ENCODE measurements around the gene ARHGAP42. TPM values are rescaled to one million over a fixed set of nuclear protein-coding genes. Genes with fewer than 3 reads are reported as not detected.

The ARHGAP42 gene
- total RNA-seq, 1 donor from 2014 or later = 21.2 TPM

DNA sequence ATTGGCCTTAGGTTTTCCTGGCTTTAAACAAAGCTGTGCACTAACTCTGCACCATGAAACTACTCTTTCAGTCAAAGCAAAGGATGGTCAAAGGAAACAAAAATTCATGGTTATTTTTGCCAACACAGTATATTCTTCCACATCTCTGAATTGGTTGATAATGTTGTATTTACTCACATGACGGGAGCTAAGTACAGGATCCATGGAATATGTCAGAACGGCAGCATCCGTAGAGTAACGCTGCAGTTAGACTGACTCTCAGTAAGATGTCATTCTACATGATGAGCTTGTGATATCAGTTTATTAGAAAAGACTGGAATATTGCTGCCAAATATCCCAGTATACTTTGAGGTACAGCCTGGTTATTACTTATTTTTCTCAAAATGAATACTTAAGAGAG is 270.4 kb downstream of the ARHGAP42 start:
- no peak for DNase-seq (ENCODE audit: low read depth)

DNA sequence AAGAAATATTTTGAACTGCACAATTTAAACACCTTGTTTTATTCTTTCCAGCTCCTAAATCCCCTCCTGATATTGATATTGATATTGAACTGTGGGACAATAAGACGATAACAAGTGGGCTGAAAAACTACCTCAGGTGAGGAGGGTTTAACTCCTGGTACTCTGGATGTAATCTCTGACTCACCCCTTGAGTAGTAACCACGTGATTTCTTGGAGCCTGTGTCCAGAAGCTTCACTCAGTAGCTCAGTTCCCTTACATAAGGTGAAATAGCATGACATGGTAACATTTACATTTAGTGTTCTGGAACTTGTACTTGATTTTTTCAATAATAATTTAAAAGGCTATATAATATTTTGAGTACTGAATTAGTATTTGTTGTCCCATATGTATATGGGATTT is 274.5 kb downstream of the ARHGAP42 start:
- no peak for DNase-seq (ENCODE audit: low read depth)

DNA sequence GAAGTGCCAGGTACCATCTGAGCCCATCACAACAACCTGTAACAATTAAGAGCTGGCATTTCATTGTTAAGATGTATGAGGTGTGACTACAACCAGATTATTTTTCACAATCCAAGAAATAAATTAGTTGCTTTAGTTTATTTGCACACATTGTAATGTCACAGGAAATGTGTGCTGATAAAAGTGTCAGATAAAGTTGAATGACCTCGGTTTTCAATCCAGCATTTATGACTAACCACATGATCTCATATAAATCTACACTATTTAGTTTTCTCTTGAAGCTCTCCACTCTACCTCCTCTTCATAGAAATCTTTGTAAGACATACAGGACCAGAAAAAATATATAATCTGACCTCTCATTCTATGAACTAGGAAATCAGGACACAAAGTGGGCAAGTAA is 276.3 kb downstream of the ARHGAP42 start:
- DNase-seq (ENCODE audit: low read depth) = no peak

DNA sequence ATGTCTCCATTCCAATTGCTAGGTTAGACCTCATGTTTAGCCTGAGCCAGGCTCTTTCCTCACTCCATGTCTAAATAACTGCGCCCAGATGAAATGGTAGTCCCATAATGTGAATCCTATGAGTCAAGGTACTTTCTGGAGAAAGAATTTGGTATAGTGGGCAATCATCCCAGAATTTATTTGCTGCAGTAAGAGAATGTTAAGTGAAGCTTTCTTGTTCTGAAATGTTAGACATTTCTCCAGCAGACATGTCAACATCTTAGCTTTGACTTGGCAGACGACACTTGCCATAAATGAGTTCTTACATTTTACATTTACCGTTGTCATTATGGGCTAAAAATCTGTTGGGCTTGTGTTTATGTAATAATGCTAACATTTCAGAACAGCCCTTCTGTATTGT is 277.3 kb downstream of the ARHGAP42 start:
- DNase-seq (ENCODE audit: low read depth) = no peak

DNA sequence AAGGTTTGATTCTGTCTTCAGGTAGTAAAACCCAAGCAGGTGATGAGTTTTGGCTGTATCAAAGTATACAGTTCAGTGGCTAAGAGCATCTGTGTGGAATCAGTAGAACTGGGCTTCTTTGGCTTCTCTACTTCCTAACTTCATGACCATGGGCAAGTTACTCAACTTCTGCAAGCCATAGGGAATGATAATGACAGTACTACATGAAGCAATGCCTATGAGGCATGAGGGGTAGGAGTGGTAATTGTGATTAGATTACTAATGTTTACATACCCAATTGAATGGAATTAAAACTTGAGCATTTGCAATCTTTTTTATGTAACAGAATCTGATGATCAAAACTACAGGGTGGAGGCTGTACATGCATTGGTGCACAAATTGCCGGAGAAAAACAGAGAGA is 278.3 kb downstream of the ARHGAP42 start:
- no peak for DNase-seq (ENCODE audit: low read depth)

DNA sequence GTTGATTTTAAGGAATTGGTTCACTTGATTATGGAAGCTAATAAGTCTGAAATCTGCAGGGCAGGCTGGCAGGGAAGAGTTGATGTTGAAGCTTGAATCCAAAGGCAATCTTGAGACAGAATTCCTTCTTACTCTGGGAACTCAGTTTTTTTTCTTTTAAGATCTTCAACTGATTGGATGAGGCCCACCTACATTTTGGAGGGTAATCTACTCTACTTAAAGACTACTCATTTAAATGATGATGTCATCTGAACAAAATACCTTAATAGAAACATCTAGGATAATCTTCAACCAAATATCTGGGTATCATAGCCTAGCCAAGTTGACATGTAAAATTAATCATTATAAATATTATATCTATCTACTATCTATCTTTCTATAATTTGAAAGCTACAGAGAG is 279.3 kb downstream of the ARHGAP42 start:
- DNase-seq (ENCODE audit: low read depth) = no peak

DNA sequence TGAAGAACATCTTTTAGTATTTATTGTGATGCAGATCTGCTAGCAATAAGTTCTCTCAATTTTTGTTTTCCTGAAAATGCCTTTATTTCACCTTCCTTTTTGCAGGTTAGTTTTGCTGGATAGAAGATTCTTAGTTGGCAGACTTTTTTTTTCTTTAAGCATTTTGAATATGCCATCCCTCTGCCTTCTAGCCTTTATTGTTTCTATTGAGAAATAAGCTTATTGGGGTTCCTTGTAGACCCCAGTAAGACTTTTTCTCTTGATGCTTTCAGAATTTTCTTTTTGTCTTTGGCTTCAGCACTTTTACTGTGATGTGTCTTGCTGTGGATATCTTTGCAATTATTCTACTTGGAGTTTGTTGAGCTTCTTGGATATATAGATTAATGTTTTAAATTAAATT is 281.9 kb downstream of the ARHGAP42 start:
- no peak for DNase-seq (ENCODE audit: low read depth)

DNA sequence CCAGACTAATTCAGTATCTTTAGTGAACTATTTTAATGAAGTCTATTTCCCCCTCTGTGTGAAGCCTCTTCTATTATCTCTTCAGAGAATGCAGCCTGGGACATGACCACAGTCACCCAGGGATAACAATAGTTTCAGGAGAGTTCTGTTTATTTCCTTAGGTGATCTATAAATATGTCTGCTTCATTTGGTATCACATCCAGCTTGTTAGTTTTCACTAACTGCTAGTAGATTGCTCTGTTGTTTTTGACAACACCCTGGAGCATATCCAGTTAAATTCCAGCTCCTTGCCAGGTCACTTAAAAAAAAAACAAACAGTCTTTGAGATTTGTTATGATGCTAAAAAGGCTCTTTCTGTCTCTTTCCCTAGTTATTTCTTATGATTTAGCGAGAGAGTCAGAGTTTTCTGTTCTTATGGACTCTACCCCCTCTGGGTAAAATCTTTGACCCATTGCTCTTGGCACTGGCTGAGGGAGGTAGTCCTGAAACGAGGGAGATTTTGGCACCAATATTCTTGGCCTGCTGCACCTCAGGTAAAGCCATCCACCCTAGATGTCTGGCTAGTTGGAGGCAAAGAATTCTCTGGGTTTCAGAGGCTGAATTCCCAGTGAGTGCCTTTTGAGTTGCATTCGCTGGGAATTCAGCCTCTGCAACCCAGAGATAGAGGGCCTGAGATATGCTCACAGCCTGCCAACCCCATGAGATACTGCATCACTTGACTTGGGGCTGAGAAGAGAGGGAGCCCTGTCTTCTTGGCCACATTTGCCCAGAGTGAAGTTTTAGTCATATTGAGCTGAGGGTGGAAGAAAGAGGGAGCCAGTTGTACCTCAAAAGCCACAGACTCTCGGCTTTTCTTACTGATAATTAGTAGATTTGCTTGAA is 283.4 kb downstream of the ARHGAP42 start:
- DNase-seq (ENCODE audit: low read depth) = no peak

DNA sequence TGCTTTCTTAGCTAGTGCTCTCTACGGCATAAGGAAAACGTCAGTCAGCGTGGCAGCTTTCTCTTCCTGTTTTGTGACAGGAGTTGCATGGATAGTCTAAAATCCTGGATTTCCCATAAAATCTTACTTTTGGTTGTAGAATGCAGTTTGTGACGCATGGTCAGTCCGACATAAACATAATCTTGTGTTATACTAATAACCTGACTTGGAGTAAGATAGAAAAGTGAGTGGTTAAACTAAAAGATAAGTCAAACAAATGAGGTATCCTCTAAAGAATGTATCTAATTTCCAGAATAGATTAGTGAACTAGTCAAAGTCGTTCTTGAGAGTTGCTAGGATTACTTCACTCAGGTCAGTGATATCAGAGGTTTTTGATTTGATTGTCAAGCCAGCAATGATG is 285.0 kb downstream of the ARHGAP42 start:
- DNase-seq (ENCODE audit: low read depth) = no peak

DNA sequence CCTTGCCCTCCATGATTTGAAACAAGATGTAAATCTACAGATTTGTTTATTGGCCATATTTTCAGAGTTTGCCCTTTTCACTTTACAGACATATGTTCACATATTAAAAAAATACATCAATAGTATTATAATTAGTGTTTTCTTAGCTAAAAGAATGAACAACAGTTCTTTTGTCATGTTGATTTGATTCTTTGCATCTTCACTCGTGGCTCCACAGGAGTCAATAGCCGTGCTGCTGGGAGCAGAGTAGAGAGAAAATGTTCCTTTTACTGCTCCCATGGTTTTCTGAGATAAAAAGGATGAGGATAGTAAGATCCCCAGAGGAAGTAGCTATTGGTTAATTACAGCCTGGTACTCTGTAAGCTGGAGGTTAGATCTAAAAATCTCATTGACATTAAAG is 291.4 kb downstream of the ARHGAP42 start:
- no peak for DNase-seq (ENCODE audit: low read depth)

DNA sequence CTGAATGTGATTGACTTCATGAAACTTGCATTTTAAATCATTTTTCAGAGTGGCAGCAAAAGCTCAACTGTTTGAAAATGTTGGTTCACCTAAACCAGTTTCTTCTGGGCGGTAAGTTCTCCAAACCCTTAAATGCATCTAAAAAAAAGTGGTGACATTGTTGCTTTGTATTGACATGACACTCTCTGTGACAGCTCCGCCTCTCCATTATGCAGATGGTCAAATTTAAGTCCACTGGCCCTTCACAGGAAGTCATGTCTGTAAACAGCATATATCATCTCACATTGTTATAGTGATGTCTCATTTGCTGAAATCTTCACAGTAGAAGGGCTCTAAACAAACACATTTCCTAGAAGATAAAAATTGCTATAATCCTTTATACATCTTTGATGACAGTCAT is 291.9 kb downstream of the ARHGAP42 start:
- DNase-seq (ENCODE audit: low read depth) = no peak

DNA sequence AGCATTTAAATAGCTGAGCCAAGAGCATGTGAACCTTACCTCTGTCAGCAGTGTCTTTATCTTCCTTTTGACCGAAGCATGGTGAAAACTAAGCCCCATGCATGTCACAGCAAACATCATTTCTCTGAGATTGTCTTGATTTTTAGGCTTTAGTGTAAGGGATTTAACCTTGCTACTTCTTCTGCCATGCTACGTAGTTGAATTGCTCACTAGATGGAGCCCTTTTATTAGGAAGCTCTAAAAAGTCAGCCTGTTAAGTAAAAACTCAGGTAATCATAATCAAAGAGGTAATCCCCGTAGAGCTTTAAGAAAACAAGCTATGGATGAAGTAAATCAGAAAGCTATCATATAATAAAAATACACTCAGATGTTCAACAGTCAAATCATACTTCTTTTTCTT is 293.1 kb downstream of the ARHGAP42 start:
- peak; percentile 12 for DNase-seq (ENCODE audit: low read depth)

DNA sequence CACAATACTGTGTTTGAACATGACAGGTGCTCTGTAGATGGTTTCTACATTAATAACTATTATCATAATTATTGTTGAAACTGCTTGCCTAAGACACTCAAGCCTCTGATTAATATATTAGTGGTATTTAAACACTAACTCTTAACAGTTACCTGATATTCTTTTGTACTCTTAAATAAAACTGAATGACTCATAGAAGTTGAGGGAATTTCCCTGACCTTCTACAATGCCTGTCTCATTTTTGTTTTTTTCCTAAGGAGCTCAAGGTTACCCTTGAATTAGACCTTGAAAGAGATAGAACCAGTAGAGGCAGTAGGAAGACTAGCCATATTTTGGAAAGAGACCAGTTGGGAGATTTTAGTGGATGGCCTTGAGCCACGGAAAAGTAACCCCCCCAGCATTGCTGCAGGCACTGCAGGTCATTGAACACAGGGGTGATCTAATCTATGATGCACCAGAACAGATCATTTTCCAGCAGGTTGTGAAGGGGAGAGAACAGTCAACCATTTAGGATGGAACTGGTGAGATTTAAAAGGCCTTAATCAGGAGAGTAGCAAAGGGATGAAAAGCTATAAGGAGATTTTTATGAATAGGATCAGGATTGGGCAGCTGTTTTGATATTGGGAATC is 294.2 kb downstream of the ARHGAP42 start:
- no peak for DNase-seq (ENCODE audit: low read depth)

DNA sequence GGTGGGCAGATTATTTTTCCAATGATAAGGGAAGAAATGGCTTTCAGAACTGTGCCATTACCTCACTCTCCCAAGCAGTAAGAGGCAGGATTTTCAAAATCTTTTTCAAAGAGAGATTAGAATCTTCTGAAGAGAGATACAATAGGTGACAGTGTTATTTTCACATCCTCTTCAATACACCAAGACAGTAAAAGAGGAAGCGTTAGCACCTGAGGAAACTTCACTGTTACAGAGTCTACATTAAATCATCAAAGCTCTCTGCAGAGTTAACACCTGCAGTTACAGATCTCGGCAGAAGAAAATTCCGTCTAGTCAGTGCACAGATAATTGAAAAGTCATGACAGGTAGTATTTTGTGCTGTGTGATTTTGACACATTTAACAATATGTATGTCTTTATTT is 297.6 kb downstream of the ARHGAP42 start:
- DNase-seq (ENCODE audit: low read depth) = no peak

DNA sequence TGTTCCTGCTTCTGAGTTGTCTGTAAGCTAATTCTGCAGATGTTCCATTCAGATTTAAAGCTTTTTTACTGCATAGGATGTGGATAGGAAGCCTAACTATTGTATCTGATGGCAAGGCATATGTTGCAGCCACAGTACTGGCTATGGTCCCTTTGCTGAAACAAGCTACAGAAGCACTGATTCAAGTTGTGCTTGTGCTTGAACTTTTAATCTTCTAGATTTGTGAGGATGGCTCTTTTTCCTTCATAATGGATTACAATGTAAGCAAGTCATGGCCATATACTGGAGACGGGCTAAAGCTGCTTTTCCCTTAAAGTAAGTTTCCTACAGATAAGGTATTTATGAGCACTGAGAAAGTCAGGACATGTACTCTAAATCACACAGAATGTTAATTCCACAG is 303.8 kb downstream of the ARHGAP42 start:
- no peak for DNase-seq (ENCODE audit: low read depth)

DNA sequence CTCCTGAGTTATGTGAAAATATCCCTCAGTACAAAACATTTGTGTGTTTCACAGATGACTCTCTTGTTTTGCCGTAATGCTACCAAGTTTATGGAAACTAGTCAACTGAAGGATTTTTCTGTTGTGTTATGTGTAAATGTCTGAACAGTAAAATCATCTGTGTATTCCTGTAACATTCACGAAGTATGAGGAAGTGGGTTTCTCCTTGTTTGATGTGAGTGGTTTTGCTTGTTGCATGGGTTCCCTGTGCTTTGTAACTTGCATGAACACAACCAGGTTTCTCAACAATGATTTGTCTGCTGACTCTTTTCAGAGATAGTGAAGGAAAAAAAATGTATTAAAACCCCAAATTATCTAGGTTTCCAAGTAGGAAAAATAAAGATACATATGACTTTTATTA is 304.5 kb downstream of the ARHGAP42 start:
- no peak for DNase-seq (ENCODE audit: low read depth)

DNA sequence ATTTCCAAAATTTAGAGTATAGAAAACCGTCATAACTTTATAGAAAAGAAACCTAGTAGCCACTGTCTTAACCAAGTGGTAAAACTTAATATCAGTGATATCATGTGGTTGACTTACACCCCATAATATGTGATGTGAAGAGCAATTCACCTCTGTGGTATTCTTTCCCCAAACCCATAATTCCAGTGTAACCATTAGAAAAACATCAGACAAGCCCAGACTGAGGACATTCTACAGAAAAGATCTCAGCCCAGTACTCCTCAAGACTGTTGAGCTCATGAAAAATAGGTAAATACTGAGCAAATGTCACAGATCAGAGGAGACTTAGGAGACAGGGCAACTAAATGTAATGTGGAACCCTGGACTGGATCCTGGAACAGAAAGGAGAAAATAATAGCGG is 307.9 kb downstream of the ARHGAP42 start:
- no peak for DNase-seq (ENCODE audit: low read depth)

DNA sequence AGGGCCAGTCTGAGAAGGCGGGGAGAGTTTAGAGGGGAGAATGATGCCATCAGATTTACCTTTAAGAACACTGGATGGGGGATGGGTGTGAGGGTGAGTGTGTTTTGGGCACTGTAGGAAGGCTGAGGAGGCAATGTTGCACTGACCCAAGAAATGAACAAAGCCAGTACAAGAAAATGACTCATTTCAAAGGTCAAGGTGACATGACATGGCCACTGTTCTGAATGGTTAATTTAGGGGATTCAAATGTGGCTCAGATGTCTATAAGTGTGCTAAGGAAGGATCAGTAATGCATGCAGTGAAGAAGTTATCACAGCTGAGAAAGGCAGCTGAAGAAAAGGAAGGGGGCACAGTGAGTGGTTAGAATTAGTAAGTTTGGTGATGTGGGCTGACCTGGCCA is 312.7 kb downstream of the ARHGAP42 start:
- no peak for DNase-seq (ENCODE audit: low read depth)

DNA sequence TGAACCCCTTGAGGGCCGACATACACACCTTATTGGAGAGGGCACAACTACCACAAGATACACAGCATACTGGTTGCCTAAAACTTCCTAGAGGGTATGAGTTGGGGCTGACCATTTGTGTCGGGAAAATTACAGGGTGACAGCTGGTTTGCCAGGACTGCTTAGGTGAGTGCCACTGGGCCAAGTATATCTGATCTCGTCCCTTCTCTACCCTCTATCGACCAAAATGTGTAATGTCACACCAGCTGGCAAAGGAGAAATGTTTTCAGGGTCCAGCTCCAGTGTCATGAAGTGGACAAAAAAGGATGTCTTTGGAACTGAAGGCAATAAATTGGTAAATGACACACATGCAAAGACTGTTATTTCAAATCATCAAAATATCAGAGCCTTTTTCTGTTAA is 316.4 kb downstream of the ARHGAP42 start:
- no peak for DNase-seq (ENCODE audit: low read depth)

DNA sequence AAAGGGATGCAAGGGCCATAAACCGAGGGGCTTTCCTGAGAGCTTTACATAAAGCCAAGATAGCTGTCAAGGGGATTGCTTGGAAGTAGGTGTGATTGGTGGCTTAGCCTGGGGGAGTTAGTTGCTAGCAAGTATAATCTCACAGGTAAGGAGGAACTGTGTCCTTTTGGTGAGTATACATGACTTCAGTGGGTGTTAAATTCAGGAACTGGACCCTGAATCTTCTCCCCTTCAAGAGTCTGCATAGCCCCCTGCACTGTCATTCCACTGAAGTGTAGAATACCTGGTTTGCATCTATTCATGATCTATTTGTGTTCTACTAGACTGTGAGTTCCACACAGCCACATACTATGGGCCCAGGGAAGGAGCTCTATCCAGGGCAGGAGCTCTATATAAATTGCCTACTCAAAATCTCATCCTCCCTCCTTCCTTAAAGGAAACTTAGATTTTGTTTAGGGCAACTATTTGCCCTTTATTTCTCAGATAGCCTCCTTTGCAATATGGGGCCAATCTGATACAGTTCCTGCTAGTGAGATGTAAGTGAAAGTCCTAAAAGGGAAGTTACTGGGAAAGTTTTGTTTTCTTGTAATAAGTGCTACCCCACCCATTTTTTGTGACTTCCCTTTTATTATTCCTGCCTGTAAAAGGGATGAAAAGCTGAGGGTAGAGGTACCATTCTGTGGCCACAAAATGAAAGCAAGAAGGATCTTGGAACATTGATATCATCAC is 322.0 kb downstream of the ARHGAP42 start:
- no peak for DNase-seq (ENCODE audit: low read depth)

DNA sequence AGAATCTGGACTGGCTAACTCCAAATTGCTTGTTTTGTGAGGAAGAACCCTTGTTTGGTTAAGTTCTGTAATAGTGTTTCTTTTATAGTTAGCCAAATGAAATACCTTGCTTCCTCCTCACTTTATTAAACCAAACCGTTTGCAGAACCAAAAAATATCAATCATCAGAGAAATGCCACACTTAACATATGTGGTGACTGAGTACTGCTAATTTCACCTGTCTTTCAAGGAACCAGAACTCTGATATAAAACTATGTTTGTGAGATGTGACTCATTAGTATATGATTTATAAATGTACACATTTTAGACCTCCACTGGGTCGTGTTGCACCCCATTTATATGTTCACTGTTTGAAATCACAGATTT is 322.6 kb downstream of the ARHGAP42 start:
- no peak for DNase-seq (ENCODE audit: low read depth)

DNA sequence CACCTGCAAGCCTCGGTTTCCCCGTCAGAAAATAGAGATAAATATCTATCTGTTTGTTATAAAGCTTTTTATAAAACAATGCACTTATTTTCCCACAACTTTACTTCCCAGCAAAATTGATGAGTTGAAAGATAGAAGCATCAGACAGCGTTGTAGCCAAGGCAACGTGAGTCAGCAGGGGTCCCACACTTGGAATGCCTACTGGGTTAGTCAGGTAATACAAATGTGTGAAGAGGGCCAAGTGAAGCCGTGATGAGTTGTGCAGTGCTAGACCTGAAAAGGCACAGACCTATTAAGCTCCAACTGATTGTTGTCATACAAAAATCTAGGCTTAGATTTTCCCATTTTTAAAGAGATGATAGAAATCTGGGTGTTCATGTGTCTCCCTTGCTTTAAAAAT is 323.8 kb downstream of the ARHGAP42 start:
- DNase-seq (ENCODE audit: low read depth) = no peak

All from myocyte (in vitro differentiated cells).